H1 (cell line): ENCODE measurements around the gene KIAA1586. TPM values are rescaled to one million over a fixed set of nuclear protein-coding genes. Genes with fewer than 3 reads are reported as not detected.

Source experiments
- CTCF ChIA-PET: fragments of 300-600 bp; sonication (Branson Sonifier 250); formaldehyde crosslinking; loops from one replicate; lab custom pipeline; 2021; ENCODE audit not compliant: partially characterized antibody; lab: Charles Lee
- POLR2A ChIA-PET: fragments of 300-600 bp; sonication (Branson Sonifier 250); formaldehyde crosslinking; loops from one replicate; lab custom pipeline; 2021; ENCODE audit warnings: inconsistent platforms; ENCODE audit not compliant: partially characterized antibody; lab: Charles Lee
- DNase-seq, 2 experiments: peaks; one replicate each; pipeline versions ENCODE4 v3.0.0 to v3.0.0-alpha.2; 2010 to 2022; ENCODE audit warnings: low spot score in 2 of 2, low read depth in 1 of 2, mixed read lengths in 1 of 2
- FAIRE-seq: peaks from 2 replicates; lab custom pipeline; 2011; peaks lifted over from hg19 to GRCh38; lab: Jason Lieb, UNC
- H2AFZ ChIP-seq: 2 replicates; pipeline ENCODE4 v1.8.1; 2012; ENCODE audit warnings: low read length, inconsistent platforms
- H2AK5ac ChIP-seq: 2 replicates; pipeline ENCODE4 v1.6.1; 2013; ENCODE audit warnings: low read depth, low read length
- H2BK120ac ChIP-seq: replicated peaks from 2 replicates; pipeline ENCODE3; 2013; ENCODE audit warnings: low read depth, low read length, inconsistent platforms
- H2BK12ac ChIP-seq: 2 replicates; pipeline ENCODE4 v1.6.1; 2013; ENCODE audit warnings: low read depth, low read length
- H2BK15ac ChIP-seq: 2 replicates; pipeline ENCODE4 v1.6.1; 2013; ENCODE audit warnings: low read length
- H2BK20ac ChIP-seq: 2 replicates; pipeline ENCODE4 v1.6.1; 2013; ENCODE audit warnings: low read length
- H2BK5ac ChIP-seq: 2 replicates; pipeline ENCODE4 v1.6.1; 2013; ENCODE audit warnings: low read depth, low read length
- H3K14ac ChIP-seq: 2 replicates; pipeline ENCODE4 v1.6.1; 2013; ENCODE audit warnings: inconsistent platforms; ENCODE audit not compliant: insufficient read length
- H3K18ac ChIP-seq: 2 replicates; pipeline ENCODE4 v1.6.1; 2013; ENCODE audit warnings: low read length; ENCODE audit errors: extremely low read depth
- H3K23ac ChIP-seq: 2 replicates; pipeline ENCODE4 v1.6.1; 2013; ENCODE audit warnings: inconsistent platforms; ENCODE audit not compliant: insufficient read length
- H3K23me2 ChIP-seq: 2 replicates; pipeline ENCODE4 v1.6.1; 2013; ENCODE audit warnings: low read depth, low read length
- H3K27ac ChIP-seq: 2 replicates; pipeline ENCODE4 v1.6.1; 2011; ENCODE audit warnings: low read depth, low read length, inconsistent platforms
- H3K27me3 ChIP-seq, 4 experiments: replicated peaks in 1 of 4; 1 replicate in 1 of 4; 2 replicates in 3 of 4; pipeline versions ENCODE4 v1.6.1 to v1.8.1; 2011 to 2013; ENCODE audit warnings: low read length in 3 of 4, mild to moderate bottlenecking in 3 of 4, inconsistent platforms in 2 of 4, mixed read lengths in 2 of 4, moderate library complexity in 1 of 4; ENCODE audit not compliant: control insufficient read depth in 3 of 4, insufficient read depth in 3 of 4; ENCODE audit errors: extremely low read depth in 1 of 4
- H3K36me3 ChIP-seq, 4 experiments: 2 replicates each; pipeline versions ENCODE4 v1.6.1 to v1.8.1; 2011 to 2013; ENCODE audit warnings: mild to moderate bottlenecking in 4 of 4, low read length in 3 of 4, moderate library complexity in 2 of 4, control low read depth in 1 of 4, inconsistent platforms in 1 of 4; ENCODE audit not compliant: insufficient read depth in 4 of 4, control insufficient read depth in 2 of 4
- H3K4ac ChIP-seq: replicated peaks from 2 replicates; pipeline ENCODE3; 2013; ENCODE audit warnings: low read length, low read depth, mixed read lengths, inconsistent platforms; ENCODE audit not compliant: insufficient read length
- H3K4me1 ChIP-seq, 4 experiments: replicated peaks in 1 of 4; 1 replicate in 1 of 4; 2 replicates in 3 of 4; pipeline versions ENCODE4 v1.6.1 to v1.8.1; 2011 to 2013; ENCODE audit warnings: low read length in 3 of 4, inconsistent platforms in 2 of 4, mixed read lengths in 1 of 4; ENCODE audit not compliant: insufficient read depth in 4 of 4, control insufficient read depth in 3 of 4
- H3K4me2 ChIP-seq, 2 experiments: 2 replicates each; pipeline versions ENCODE4 v1.6.1 to v1.8.1; 2011 to 2013; ENCODE audit warnings: low read depth in 2 of 2, low read length in 2 of 2, control low read depth in 1 of 2, inconsistent platforms in 1 of 2, mild to moderate bottlenecking in 1 of 2; ENCODE audit not compliant: insufficient read depth in 1 of 2
- H3K4me3 ChIP-seq, 4 experiments: fragments of 200-600, 300-600 bp in 1 of 4; sonication (generic), shearing (Covaris generic), sonication (Bioruptor Twin) in 1 of 4; 2 replicates each; pipeline versions ENCODE4 v1.5.1 to v1.8.1; 2011 to 2016; ENCODE audit warnings: low read length in 4 of 4, low read depth in 3 of 4, control low read depth in 2 of 4, inconsistent platforms in 2 of 4, mild to moderate bottlenecking in 2 of 4, mixed read lengths in 1 of 4, moderate library complexity in 1 of 4; ENCODE audit not compliant: insufficient read depth in 2 of 4; ENCODE audit errors: extremely low read depth in 1 of 4
- H3K56ac ChIP-seq: replicated peaks from 2 replicates; pipeline ENCODE3; 2013; ENCODE audit warnings: low read depth, mild to moderate bottlenecking, mixed read lengths, low read length, inconsistent platforms; ENCODE audit not compliant: insufficient read length
- H3K79me1 ChIP-seq: 2 replicates; pipeline ENCODE4 v1.6.1; 2013; ENCODE audit warnings: low read depth, low read length, control low read depth
- H3K79me2 ChIP-seq, 2 experiments: 2 replicates each; pipeline versions ENCODE4 v1.6.1 to v1.8.1; 2012 to 2013; ENCODE audit warnings: low read length in 2 of 2, mild to moderate bottlenecking in 2 of 2, inconsistent platforms in 1 of 2; ENCODE audit not compliant: insufficient read depth in 2 of 2, control insufficient read depth in 1 of 2
- H3K9ac ChIP-seq, 4 experiments: replicated peaks in 1 of 4; 1 replicate in 1 of 4; 2 replicates in 3 of 4; pipeline versions ENCODE4 v1.6.1 to v1.8.1; 2011 to 2013; ENCODE audit warnings: low read depth in 3 of 4, low read length in 3 of 4, control low read depth in 2 of 4, mild to moderate bottlenecking in 2 of 4, moderate library complexity in 2 of 4, inconsistent platforms in 1 of 4; ENCODE audit errors: extremely low read depth in 1 of 4
- H3K9me3 ChIP-seq, 2 experiments: 2 replicates each; pipeline versions ENCODE4 v1.6.1 to v1.8.1; 2012 to 2013; ENCODE audit warnings: mild to moderate bottlenecking in 2 of 2, moderate library complexity in 2 of 2, control low read depth in 1 of 2, inconsistent platforms in 1 of 2, low read depth in 1 of 2, low read length in 1 of 2, mixed read lengths in 1 of 2; ENCODE audit not compliant: insufficient read depth in 2 of 2
- H4K20me1 ChIP-seq, 2 experiments: replicated peaks in 1 of 2; 2 replicates each; pipeline versions ENCODE3 to v1.8.1; 2011 to 2013; ENCODE audit warnings: inconsistent platforms in 2 of 2, low read length in 2 of 2, mild to moderate bottlenecking in 1 of 2; ENCODE audit not compliant: insufficient read depth in 2 of 2, control insufficient read depth in 1 of 2
- H4K5ac ChIP-seq: 2 replicates; pipeline ENCODE4 v1.6.1; 2013; ENCODE audit warnings: low read length, low read depth, mixed read lengths, inconsistent platforms; ENCODE audit not compliant: insufficient read length
- H4K8ac ChIP-seq: 2 replicates; pipeline ENCODE4 v1.8.0; 2013; ENCODE audit warnings: mild to moderate bottlenecking, moderate library complexity, low read length, inconsistent platforms; ENCODE audit not compliant: insufficient read depth; ENCODE audit errors: extremely low read depth
- H4K91ac ChIP-seq: replicated peaks from 2 replicates; pipeline ENCODE3; 2013; ENCODE audit warnings: low read length, mixed read lengths, inconsistent platforms; ENCODE audit not compliant: insufficient read length
- CBX5 ChIP-seq: fragments of 300-800, 300-1000 bp; sonication (generic); IDR thresholded peaks from 2 replicates; pipeline ENCODE4 v1.7.1; 2016; ENCODE audit warnings: antibody characterized with exemption, low read length, low read depth
- EP300 ChIP-seq, 2 experiments: IDR thresholded peaks; 1 replicate in 1 of 2; 2 replicates in 1 of 2; pipeline ENCODE4 v1.6.1; 2011 to 2012; ENCODE audit warnings: low read depth in 2 of 2, low read length in 2 of 2, mild to moderate bottlenecking in 2 of 2, borderline replicate concordance in 1 of 2, inconsistent platforms in 1 of 2, moderate library complexity in 1 of 2
- HDAC6 ChIP-seq: IDR thresholded peaks from one replicate; pipeline ENCODE4 v1.7.1; 2012; ENCODE audit warnings: low read depth, mild to moderate bottlenecking, inconsistent platforms, low read length, moderate library complexity
- KDM4A ChIP-seq: IDR thresholded peaks from one replicate; pipeline ENCODE4 v1.7.1; 2012; ENCODE audit warnings: low read depth, mild to moderate bottlenecking, moderate library complexity, low read length, inconsistent platforms; ENCODE audit not compliant: severe bottlenecking
- NRF1 ChIP-seq: IDR thresholded peaks from 2 replicates; pipeline ENCODE4 v1.6.1; 2011; ENCODE audit warnings: mild to moderate bottlenecking, low read depth, low read length, improper control_type of control experiment
- PHF8 ChIP-seq: fragments of 200-600 bp; sonication (generic); conservative IDR thresholded peaks from 2 replicates; pipeline ENCODE4 v1.7.1; 2012; ENCODE audit warnings: low read depth, mild to moderate bottlenecking, inconsistent platforms, low read length, moderate library complexity
- POLR2A ChIP-seq, 2 experiments: IDR thresholded peaks; 1 replicate in 1 of 2; 2 replicates in 1 of 2; pipeline ENCODE4 v1.6.1; 2011; ENCODE audit warnings: low read depth in 2 of 2, low read length in 2 of 2, mild to moderate bottlenecking in 2 of 2; ENCODE audit errors: control extremely low read depth in 1 of 2
- RAD21 ChIP-seq, 2 experiments: IDR thresholded peaks in 1 of 2; conservative IDR thresholded peaks in 1 of 2; 2 replicates each; pipeline ENCODE4 v1.6.1; 2011; ENCODE audit warnings: low read depth in 2 of 2, low read length in 2 of 2, improper control_type of control experiment in 1 of 2, inconsistent platforms in 1 of 2, mild to moderate bottlenecking in 1 of 2, moderate library complexity in 1 of 2
- SRF ChIP-seq: IDR thresholded peaks from 2 replicates; pipeline ENCODE4 v1.6.1; 2011; ENCODE audit warnings: mild to moderate bottlenecking, low read depth, low read length, moderate library complexity
- TAF1 ChIP-seq: IDR thresholded peaks from 2 replicates; pipeline ENCODE4 v1.6.1; 2011; ENCODE audit warnings: mild to moderate bottlenecking, low read depth, low read length
- TAF7 ChIP-seq: optimal IDR thresholded peaks from 2 replicates; pipeline ENCODE3; 2011; ENCODE audit warnings: low read depth, mild to moderate bottlenecking, inconsistent platforms, low read length, moderate library complexity, borderline replicate concordance
- TCF12 ChIP-seq: IDR thresholded peaks from 2 replicates; pipeline ENCODE4 v1.6.1; 2011; ENCODE audit warnings: low read depth, mild to moderate bottlenecking, low read length
- WGBS, 2 experiments: shearing (Covaris generic) in 1 of 2; methylation state at CpG; one replicate each; pipeline versions ENCODE4 v1.1.6 to v1.1.7; 2013 to 2015; ENCODE audit warnings: low lambda C conversion rate in 2 of 2, mixed read lengths in 2 of 2, inconsistent platforms in 1 of 2, low coverage in 1 of 2, missing lambda C conversion rate in 1 of 2; ENCODE audit not compliant: insufficient replicate concordance in 2 of 2, insufficient coverage in 1 of 2, insufficient read length in 1 of 2; ENCODE audit errors: extremely low coverage in 1 of 2, missing lambda C conversion rate in 1 of 2; 5-methylcytosine and 5-hydroxymethylcytosine counted together
- polyA plus RNA-seq, 7 experiments: library from polyadenylated mRNA; depleted of rRNA in 3 of 7; stranded (reverse) in 5 of 7; unstranded in 2 of 7; fragments of >200 nt in 5 of 7; fragments of 200-250 nt in 2 of 7; gene quantifications; 1 replicate in 5 of 7; 2 replicates in 1 of 7; 4 replicates in 1 of 7; pipeline versions ENCODE4 v1.2.1 to v1.2.3, GENCODE V29; 2011 to 2013; ENCODE audit warnings: missing spikeins in 2 of 7, mixed read lengths in 2 of 7
- total RNA-seq: library from RNA; stranded (reverse); fragmentation: NEBNext Ultra II Directional; extraction: Animal tissue kit (Norgen Biotek cat#: 25700); gene quantifications from 2 replicates; pipeline ENCODE4 v1.2.1, GENCODE V29; 2021
- TF ChIP-seq, protein P1 (sequence below): IDR thresholded peaks from 2 replicates; pipeline ENCODE4 v1.6.1; 2012; ENCODE audit warnings: inconsistent platforms

Gene KIAA1586
- total and polyA plus RNA-seq, 2 of the 8 experiments (the other 6 are each of a cell fraction or from before 2014, with no cell fraction given) = 2.1 to 24.4 TPM

DNA sequence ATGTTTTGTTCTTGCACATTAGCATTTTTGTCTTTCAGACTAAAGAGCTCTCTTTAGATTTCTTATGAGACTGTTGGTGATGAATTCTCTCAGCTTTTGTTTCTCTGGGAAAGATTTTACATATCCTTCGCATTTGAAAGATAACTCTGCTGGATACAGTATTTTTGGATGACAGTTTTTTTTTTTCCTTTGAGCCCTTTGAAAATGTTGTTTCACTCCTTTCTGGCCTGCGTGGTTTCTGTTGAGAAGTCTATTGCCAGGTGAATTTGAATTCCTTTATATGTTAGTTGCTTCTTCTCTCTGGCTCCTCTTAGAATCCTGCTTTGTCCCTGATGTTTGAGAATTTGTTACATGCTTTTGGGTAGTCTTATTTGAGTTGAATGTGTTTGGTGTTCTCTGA is 22.2 kb upstream of the KIAA1586 start:
- Histone ChIP-seq H3K4me1 (peaks cover 4 to 16% (median 12%) of the 10 kb centered on the region in 4 experiments; a peak in 6 of 7 replicates), H3K4me3 (peak overlapping the region in 1 of 4 experiments; percentile 29; a peak in 1 of 8 replicates), H3K14ac (no peak overlapping the region), H4K5ac (peak overlapping the region; percentile 7), H2BK120ac (no peak overlapping the region), H2BK15ac (no peak overlapping the region), H3K36me3 (no peaks in the 10 kb centered on the region), H3K18ac (no peak overlapping the region), H2BK20ac (no peak overlapping the region), H3K27ac (peak overlapping the region; percentile 35; the same call in 1 of the 2 replicates), H3K4ac (no peak overlapping the region), H4K20me1 (no peaks in the 10 kb centered on the region), H3K9ac (no peak overlapping the region), H4K8ac (no peak overlapping the region), H3K56ac (no peak overlapping the region), H3K4me2 (peak overlapping the region in 1 of 2 experiments; percentile 24; a peak in 1 of 4 replicates), H4K91ac (no peak overlapping the region), H2BK5ac (no peak overlapping the region), H2BK12ac (no peak overlapping the region), H3K9me3 (no peaks in the 10 kb centered on the region), H3K23me2 (no peaks in the 10 kb centered on the region), H2AFZ (no peak overlapping the region), H3K27me3 (no peaks in the 10 kb centered on the region; a peak in 1 of 7 replicates), H2AK5ac (no peak overlapping the region), H3K23ac (no peak overlapping the region), H3K79me2 (no peaks in the 10 kb centered on the region), H3K79me1 (no peaks in the 10 kb centered on the region)
- FAIRE-seq (peak; percentile 24), DNase-seq (no peak)
- 13% methylated on average over 2 of the region's 2 CpGs; no CpG with 5 or more reads in 1 of the 2 experiments for WGBS, 2 experiments
- ChIA-PET POLR2A (interaction anchor here (0.6 to 1.2 kb wide), 4 partner anchors 10 to 114 kb away, joined by 3 to 4 read pairs (median 4); no protein-coding TSS in a partner anchor), CTCF (interaction anchor here (0.6 to 2.3 kb wide), 12 partner anchors 13 to 567 kb away, joined by 3 to 9 read pairs (median 4); no protein-coding TSS in a partner anchor)
- TF ChIP-seq, protein P1, sequence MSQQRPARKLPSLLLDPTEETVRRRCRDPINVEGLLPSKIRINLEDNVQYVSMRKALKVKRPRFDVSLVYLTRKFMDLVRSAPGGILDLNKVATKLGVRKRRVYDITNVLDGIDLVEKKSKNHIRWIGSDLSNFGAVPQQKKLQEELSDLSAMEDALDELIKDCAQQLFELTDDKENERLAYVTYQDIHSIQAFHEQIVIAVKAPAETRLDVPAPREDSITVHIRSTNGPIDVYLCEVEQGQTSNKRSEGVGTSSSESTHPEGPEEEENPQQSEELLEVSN = no peak
- no peak for TF ChIP-seq NRF1
- no peak for TF ChIP-seq PHF8
- peak in 1 of 2 experiments; percentile 52; a peak in 1 of 3 replicates for TF ChIP-seq EP300 (IDR thresholded peaks at IDR 0.05; ENCODE audit: borderline replicate concordance in 1 of 2, low read depth in 2 of 2, low read length in 2 of 2)
- no peak for TF ChIP-seq KDM4A
- no peak for TF ChIP-seq SRF
- TF ChIP-seq TCF12 = 0 out of 2 replicates have a peak, but pooled peaks have one; percentile 31
- TF ChIP-seq POLR2A (IDR thresholded peaks at IDR 0.05; ENCODE audit: control extremely low read depth in 1 of 2, low read depth in 2 of 2, low read length in 2 of 2) = no peak
- no peak for TF ChIP-seq RAD21 (IDR thresholded peaks at IDR 0.05 in 1 of 2, conservative IDR thresholded peaks at IDR 0.05 in 1 of 2; ENCODE audit: low read depth in 2 of 2, low read length in 2 of 2)
- TF ChIP-seq TAF1 = no peak
- no peak for TF ChIP-seq CBX5
- TF ChIP-seq TAF7 = no peak
- no peak for TF ChIP-seq HDAC6
